GF-D8 (cell line): ENCODE results near the gene NAP1L4.

Source experiments
- DNase-seq: peaks from one replicate; lab custom pipeline; 2025; lab: John Stamatoyannopoulos, UW

Gene NAP1L4

DNA sequence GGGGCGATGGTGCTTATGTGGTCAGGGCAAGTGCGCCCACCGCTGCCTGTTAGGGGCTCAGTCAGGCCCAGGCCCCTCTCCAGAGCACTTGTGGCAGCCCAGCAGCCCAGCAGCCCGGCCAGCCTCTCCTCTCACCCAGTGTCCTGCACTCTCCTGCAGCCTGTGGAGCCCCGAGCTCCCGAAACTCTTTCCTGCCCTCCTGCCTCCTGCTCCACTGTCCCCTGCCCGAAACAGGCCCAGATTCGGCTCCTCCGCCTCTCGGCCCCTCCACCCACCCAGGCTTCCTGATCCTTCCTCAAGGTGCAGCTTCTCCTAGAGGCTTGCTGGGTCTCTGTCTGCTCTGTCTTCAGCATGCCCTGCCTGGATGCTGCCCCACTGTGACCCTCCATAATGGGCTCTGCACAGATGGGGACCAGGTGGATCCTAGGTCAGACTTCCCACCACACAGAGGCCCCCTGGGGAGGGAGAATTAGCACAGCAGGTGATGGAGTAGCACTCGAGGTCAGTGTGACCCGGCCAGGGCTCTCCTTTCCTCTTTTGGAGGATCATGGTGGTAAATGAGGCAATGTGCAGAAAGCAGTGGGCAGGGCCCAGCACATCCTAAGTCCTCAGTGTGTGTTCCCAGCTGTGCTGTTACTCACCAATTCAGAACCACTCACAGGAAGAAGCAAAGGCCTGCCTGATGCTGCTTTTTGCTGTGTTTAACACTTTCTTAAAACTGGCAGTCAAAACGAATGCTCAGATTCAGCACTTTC is 18.6 kb upstream of the NAP1L4 start:
- DNase-seq = no peak

DNA sequence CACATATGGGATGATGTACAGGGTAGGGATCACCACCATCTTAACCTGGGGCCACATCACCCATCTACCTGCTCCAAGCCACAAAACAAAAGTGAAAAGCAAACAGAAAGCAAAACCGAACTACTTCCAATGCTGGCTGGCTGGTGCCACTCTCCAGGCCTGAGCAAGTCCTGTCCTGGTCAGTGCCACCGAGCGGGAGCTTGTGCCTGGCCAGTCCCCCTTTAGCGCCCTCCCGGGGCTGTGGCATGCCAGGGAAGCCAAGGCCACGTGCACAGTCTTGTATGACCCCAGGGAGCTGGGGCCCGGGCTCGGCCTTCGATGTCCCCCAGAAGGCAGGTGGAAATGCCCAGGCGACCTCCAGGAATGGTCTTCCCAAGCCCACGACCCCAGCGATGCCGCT is 17.9 kb upstream of the NAP1L4 start:
- no peak for DNase-seq

DNA sequence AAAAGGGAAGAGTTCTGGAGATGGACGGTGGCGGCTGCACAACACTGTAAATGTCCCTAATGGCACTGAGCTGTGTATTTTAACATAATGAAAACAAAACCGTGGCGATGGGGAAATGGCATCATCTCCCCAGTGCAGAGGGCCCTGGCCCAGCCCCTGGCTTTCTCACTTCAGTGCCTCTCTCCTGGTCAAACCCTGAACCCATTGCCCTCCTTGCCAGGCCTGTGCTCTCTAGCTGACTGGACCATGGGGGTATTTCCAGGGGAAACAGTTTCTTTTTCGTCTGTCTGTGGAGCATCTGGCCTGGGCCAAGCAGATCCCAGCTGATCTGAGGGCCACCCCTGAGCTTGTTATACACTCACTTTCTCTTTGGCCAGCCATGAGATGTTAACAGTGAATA is 17.4 kb upstream of the NAP1L4 start:
- DNase-seq = no peak

DNA sequence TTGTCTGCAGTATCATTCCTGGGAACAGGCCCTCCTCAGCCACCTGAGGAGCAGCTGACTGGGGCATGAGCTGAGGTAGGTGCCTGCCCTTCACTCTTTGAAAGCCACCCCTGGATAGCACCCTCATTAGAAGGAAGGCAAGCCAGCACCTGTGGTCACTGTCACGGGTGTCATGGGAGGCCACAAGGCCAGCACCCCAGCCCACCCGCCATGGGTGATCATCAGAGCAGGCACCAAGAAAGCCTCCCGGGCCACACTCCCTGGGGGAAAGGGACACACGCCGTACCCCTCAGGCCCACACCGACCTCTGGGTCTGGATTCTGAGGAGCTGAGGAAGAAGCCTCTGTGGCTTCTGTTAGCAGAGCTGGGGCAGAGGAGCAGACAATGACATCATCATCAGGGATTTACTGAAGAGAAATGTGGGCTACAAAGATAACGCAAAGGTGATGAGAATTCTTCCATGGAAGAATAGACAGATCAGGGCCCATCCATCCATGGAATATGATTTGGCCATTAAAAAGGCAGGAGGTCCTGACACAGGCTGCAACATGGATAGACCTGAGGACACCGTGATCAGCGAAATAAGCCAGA is 16.7 kb upstream of the NAP1L4 start:
- no peak for DNase-seq

DNA sequence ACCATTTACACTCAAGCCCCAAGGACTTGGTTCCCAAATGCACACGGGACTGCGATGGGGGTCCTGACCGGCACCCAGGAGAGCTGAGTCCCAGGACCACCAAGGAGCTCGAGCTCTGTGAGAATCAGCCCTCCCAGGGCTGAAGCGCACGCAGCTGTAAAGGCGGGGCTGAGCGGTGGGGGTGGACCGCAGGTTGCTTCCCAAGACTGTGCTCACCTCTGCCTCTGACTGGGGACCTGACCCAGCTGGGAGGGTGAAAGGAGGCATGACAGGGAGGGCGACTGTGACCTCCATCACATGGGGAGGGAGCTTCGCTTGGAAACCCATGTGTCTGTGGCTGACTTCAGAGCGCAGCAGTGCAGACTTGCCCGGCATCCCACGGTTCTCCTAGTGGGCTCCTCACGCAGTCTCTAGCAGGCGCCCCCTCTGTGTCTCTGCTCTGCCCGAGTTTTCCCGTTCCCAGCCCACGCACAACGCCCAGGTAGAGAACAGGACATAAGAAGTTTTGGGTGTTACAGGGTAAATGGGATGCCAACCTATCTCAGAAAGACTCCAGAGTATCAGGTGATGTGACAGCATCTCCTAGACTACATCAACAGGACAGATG is 15.4 kb upstream of the NAP1L4 start:
- no peak for DNase-seq

DNA sequence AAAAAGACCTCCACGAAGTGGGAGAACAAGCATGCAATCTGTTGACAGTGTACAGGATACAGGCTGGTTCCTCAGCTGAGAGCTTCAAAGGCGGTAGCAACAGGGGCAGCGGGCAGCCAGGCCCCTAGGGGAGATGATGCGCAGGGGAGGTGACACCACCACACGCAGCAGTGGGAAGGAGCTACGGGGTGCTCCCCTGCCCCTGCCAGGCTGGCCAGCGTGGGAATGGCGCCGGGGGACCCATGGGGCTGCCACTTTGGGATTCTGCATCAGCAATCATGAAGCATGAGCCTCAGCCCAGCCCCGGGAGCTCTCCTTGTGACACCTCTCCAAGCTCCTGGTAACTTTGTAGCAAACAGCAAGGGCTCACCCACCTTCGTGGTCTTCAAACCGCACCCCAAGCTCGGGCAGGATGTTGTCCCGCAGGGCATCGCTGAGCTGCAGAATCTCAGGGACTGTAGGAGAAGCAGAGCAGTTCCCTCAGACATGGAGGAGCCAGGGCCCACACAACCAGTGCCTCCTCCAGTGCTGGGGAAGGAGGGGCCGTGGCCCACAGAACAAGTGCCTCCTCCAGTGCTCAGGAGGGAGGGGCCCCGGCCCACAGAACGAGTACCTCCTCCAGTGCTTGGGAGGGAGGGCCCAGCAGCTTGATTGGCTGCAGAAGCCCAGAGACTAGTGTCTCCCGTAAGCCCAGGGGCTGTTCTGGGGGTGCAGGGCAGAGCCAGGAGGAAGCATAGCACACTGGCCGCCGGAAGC is 14.6 kb upstream of the NAP1L4 start:
- no peak for DNase-seq

DNA sequence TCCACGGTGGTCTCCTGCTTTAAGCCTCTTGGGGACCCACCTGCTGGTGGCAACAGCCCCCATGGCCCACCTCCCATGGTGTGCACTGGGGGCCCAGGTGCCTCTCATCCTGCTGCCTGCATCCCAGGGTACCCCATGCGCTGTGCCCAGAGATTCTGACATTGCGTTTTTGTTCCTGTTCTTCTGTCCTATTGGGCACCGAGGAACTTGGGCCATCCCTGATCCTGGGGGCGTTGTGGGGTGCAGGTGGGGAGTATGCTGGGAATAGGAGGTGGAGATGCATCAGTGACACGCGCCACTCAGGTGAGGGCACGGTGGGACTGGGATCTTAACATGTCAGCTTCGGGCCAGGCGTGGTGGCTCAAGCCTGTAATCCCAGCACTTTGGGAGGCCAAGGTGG is 12.4 kb upstream of the NAP1L4 start:
- no peak for DNase-seq

DNA sequence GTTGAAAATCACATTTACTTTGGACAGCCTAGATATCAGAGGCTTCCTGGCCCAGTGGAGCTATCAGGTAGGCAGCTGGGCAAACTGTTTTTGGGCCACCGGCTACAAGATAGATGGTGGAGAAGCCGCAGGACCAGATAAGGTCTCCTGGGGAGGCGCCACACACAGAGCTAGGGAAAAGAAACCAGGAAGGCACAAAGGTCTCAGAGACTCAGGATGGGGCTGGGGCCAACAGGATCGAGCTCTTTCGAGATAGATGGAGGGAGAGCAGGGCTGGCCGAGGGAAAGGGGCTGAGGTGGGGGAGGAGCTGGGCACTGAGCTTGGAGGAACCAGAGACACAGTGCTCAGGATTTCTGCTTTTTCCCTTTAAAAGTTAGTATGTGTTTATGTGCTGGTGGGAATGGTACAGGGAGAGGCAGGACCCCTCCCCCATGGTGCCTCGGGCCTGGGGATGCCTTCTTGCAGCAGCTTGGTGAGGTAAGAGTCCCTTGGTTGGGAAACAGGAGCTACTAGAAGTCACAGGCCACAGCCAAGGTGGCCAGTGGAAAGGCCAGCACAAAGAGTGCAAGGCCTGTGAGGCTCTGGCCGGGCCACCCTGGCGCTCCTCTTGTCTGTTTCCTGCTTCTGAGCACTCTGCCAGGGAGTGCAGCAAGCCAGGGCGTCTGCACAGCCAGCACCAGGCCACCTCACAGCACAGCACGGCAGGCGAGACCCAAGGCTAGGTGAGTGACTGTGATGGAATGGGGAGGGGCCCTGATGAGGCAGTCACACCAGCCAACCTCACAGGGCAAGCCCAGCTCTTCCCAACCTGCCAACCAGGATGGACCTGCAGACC is 11.5 kb upstream of the NAP1L4 start:
- DNase-seq = no peak

DNA sequence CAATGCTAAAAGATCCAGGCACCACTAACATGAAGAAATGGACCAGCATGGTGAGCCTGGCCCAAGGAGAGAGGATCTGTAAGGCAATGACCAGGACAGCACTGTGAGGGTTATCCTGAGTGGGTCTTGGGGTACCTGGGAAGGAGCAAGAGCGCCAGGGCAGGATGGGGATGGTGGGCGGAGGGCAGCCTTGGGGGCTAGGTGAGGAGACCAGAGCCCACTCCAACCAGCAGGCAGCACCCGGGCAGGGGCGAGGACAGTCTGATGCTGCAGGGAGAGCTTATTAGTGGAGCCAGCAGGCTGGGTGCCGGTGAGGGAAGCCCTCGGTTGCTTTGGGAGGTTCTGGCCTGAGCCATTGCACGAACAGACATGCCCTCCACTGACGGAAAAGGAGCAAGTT is 10.7 kb upstream of the NAP1L4 start:
- DNase-seq = no peak

DNA sequence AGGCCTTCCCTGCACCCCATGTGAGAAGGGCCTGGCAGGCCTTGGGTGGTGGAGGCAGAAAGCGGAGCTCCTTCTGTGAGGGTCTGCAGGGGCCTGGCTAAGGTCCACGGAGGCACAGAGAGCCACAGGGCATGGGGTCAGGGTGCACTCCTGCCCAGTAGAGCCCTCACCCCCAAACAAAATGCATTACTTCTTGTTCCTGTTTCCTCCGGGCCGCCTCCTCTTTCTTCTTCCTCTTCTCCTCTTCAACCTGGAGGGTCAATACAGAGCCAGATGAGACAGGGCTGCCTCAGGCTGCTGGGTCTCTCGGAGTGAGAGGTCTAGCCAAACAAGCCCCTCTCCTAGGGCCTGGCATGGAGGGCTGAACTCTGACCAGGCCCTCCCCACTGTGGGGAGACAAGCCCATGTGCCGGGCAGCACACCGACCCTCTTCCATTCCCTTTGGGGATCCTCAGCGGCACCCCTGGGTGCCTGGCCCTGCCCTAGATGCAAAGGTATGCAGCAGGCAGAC is 10.3 kb upstream of the NAP1L4 start:
- DNase-seq = no peak

DNA sequence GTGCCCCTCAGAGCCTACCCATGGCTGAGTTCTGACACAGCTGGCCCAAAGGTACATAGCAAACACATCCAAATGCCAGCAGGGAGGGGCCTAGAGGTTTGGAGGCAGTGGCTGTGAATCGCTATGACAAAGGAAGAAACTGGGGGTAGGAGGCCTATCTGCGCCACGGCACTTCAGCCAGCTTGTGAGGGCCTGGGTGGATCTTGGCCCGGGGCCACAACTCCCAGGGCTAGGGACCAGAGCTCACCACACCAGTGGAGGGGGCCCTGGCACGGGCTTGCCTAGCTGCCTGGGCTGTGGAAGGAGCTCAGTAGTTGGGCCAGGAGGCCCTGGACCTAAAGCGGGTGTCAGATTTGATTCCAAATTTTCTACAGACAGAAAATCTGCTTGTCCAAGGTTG is 9.4 kb upstream of the NAP1L4 start:
- DNase-seq = no peak

DNA sequence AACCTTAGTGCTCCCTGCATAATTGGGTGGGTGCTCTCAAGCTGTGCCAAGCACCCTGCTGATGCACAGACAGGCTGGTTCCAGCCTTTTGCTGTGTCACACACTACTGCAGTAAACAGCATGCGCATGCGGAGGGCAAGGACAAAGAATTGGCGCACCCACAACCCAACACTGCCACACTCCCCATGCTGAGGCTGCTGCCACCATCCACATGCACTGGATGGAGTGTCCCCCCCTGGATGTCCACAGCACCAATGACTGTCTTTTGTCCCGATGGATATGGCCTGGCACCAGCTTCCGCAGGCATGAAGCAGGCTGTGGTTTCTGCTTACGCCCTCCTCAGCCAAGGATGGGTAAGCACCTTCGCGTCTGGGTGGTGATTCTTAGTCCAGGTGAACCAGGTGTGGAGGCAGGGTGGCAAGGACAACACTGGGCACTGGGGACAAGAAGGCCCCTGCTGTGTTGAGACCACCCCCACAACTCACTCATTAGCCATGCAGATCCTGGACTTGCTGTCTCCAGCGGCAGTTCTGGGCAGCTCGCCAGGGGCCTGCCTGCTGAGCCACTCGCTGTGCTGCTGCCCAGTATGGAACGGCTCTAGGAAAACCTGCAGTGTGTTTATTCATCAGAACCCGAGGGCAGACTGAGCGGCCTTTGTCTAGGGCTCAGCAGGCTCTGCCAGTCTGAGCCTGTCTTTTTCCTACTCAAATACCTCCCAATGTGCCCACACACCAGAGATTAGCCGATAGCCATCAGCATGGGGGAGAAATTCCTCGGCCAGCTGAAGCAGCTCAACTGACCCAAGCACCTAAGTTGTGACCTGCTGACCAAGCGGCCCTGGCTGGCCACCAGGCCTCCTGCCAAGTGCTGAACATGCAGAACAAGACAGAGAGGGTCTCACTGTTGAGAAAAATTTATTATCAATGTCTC is 8.2 kb upstream of the NAP1L4 start:
- no peak for DNase-seq

DNA sequence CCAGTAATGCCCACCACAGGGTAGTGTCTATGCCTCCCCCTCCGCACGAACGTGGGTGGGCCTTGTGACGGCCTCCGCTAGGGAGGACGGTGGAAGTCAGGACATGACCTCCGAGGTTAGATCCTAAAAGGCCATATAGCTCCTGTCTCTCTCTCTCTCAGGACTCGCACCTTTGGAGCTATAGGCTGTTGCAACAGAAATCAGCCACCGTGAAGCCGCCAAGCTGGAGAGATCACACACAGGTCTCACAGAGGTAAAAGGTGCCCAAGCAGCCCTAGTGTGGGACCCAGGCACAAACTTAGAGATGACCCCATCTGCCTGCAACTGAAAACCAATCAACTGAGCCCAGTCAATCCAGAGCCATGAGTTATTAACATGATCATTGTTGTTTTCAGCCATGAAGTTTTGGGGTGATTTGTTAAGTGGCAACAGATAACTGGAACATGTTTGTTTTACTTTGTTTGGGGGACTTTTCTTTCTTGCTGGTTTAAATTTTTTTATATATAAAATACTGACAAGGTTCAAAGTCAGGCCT is 7.4 kb upstream of the NAP1L4 start:
- no peak for DNase-seq

DNA sequence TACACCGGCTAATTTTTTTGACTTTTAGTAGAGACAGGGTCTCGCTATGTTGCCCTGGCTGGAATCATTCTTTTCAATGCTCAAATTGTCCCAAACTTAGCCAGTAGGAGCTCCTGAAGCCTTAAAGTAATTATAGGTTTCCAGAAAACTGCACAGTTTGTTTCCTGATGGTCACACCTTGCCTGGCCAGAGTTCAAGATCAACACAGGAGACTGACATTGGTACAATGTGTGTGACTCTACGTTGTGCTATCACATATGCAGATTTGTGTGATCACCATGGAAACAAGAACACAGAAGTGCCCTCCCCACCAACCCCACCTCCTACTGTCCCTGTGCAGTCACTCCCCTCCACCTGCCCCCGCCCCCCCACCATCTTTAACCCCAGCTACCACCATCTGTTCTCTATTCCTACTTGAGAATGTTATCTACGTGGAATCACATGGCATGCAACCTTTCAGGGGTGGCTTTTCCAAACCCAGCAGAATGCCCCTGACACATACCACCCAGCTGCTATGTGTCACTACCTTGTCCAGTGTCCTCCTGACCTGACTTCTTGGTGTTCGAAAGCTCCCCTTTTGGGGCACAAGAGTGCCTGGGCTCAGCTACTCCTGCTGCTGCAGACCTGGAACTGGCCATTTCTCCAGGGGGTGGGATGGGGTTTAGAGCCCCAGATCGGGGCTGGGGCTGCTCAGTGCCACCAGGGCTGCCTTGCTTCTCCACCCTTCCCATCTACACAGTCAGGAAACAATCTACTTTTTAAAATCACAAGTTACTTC is 6.1 kb upstream of the NAP1L4 start:
- DNase-seq = no peak

DNA sequence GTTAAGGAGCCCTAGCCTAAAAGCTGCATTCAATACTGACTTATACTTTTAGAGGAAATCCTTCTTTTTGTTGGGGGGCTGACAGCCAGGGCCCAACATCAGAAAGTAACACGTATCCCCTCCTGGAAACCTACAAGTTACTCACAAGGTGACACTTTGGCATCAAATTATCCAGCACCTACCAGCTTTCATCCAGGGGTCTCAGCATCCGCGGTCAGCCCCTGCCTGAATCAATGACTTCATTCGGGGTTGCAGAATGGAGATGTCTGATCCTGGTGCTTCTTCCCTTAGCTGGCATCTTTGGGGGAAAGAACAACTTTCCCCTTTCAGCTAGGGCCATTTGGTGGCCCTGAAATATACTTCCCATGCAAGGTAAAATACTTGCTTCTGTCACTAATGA is 5.3 kb upstream of the NAP1L4 start:
- DNase-seq = no peak

DNA sequence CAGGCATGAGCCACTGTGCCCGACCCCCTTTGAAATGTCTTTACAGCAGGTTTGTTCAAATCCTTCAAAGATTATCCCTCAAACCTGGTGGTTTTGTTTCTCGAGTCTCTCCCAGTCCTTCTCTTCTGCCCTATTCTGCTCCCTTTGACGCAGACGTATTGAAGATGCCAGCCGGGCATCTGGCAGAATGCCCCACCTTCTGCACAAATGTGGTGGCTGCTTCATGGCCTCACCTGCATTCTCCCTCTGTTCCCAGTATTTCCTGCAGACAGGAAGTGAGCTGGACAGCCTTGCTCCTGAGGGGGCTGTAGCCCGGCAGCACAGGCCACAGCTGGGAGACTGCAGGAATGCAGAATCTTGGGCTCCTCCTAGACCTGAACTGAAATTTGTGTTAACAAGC is 4.8 kb upstream of the NAP1L4 start:
- DNase-seq = no peak

DNA sequence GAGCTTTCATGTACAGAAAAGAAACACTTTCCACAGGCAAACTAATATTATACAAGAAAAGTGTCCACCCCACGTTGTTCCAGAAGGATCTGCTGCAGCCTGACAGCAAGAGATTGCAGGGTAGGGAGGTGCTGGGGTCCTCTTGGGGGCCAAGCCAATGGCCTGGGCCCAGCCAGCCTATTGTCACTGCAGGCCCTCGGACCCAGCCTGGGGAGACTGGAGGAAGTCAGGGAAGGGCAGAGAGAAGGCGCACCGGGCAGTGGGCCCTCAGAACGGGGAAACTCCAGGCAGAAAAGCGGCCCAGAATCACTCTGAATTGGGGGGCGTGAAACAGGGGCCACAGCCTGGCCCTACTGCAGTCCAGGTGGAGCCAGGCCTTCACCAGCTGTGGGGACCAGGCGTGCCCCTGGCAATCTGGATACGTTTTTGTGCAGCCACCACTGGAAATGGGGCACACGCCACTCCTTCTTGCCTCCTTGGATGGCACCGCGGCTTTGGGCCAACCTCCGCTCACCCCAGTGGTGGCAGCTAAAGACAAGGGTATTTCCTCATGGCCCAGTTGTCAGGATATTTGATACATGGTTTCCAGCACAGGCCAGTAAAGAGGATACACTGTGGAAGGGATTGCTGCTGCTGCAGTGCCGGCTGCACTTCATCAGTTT is 3.9 kb upstream of the NAP1L4 start:
- DNase-seq = no peak

DNA sequence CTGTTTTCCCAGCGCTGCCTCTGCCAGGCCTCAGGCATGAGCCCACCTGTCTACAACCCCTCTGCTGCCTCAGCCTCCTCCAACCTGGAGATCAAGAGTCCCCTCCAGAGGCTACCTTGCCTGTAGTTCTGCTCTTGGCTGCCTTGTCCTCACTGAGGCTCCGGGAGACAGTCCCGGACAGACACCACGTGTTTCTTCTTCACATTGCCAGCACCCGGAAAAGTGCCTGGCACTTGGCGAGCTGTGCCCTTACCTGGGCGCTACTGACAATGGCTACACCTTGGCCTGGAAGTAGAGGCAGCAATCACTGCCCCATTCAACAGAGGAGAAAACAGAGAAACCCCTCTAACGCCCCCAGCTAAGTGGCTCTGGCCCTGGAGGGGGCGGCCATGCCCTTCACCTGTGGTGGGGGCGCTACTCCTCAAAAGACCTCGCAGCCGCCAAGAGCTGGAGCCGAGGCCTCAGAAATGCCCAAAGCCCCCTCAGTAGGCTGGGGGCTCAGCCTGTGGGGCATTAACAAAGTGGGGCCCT is 3.0 kb upstream of the NAP1L4 start:
- DNase-seq = no peak

DNA sequence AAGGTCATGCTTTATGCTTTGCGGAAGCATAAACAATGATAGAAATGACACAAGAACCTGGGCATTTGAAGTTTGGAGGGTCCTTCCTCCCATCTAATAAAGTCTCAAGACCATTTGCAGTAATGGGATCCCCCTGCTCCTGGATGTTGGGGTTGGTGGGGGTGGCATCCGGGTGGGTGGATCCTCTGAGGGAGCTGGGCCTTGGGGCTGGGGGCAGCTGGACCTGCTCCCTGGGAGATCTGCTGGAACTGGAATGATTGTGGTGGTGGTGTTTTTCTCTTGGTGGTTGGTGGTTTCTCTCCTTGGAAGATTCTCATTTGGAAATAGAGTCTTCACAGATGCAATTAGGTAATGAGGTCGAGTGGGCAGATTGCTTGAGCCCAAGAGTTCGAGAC is 2.2 kb upstream of the NAP1L4 start:
- DNase-seq = no peak
